Adrenal gland (tissue), 12 donors: ENCODE data around the gene ACSL6. TPM values are rescaled to one million over a fixed set of nuclear protein-coding genes. Genes with fewer than 3 reads are reported as not detected.

Source experiments
- DNase-seq, 7 donors: peaks; one replicate each; pipeline ENCODE4 v3.0.0-alpha.2; 2019 to 2020
- H3K27ac ChIP-seq, 5 donors: fragments of 200-600 bp; sonication (generic) in 4 of 5; 1 replicate in 3 of 5; 2 replicates in 2 of 5; pipeline versions ENCODE4 v1.5.1 to v1.8.0; 2016 to 2020; ENCODE audit warnings: mild to moderate bottlenecking in 1 of 5
- H3K27me3 ChIP-seq: fragments of 200-600 bp; 2 replicates; pipeline ENCODE4 v1.8.0; 2021
- H3K36me3 ChIP-seq, 2 donors: fragments of 200-600 bp; replicated peaks in 1 of 2; 1 replicate in 1 of 2; 2 replicates in 1 of 2; pipeline versions ENCODE4 v1.5.1 to v1.8.0; 2018 to 2022
- H3K4me1 ChIP-seq, 2 donors: fragments of 200-600 bp; replicated peaks in 1 of 2; 1 replicate in 1 of 2; 2 replicates in 1 of 2; pipeline versions ENCODE4 v1.5.1 to v1.8.0; 2018 to 2021
- H3K4me3 ChIP-seq, 4 donors: fragments of 200-600 bp; sonication (generic) in 3 of 4; one replicate each; pipeline ENCODE4 v1.5.1; 2016 to 2018
- H3K9me3 ChIP-seq, 3 donors: fragments of 200-600 bp; sonication (generic) in 1 of 3; replicated peaks in 1 of 3; 1 replicate in 2 of 3; 2 replicates in 1 of 3; pipeline versions ENCODE4 v1.5.1 to v1.8.0; 2016 to 2021
- CTCF ChIP-seq, 6 experiments: fragments of 450-650 bp in 4 of 6; fragments of 200-600 bp in 2 of 6; sonication (generic) in 1 of 6; IDR thresholded peaks; 1 replicate in 5 of 6; 2 replicates in 1 of 6; pipeline versions ENCODE4 v1.5.1 to v1.8.0; 2016 to 2021; ENCODE audit warnings: antibody characterized with exemption in 6 of 6, mild to moderate bottlenecking in 2 of 6, moderate library complexity in 1 of 6
- POLR2A ChIP-seq, 2 donors: fragments of 450-650 bp; IDR thresholded peaks; one replicate each; pipeline ENCODE4 v1.6.1; 2017; ENCODE audit warnings: antibody characterized with exemption in 2 of 2, mild to moderate bottlenecking in 2 of 2, moderate library complexity in 1 of 2
- WGBS, 4 donors: extraction: QIAGEN DNeasy Blood & Tissue Kit in 2 of 4; methylation state at CpG; one replicate each; pipeline versions ENCODE4 v1.1.5 to v1.1.7; 2013 to 2017; 5-methylcytosine and 5-hydroxymethylcytosine counted together
- intact Hi-C, 2 donors: fragments of 100-400 bp; cut with DNase I; formaldehyde crosslinking; loops; one replicate each; pipeline versions ENCODE4 v1.14.1 to v1.15.0; 2022 to 2023
- polyA plus RNA-seq, 3 donors: library from polyadenylated mRNA; stranded (reverse); fragments of 200-250 nt in 2 of 3; fragments of 350-450 nt in 1 of 3; fragmentation: Illumina TruSeq in 1 of 3; extraction: RNeasy Lipid Tissue Mini Kit (QIAGEN cat#74804) in 1 of 3; gene quantifications; one replicate each; pipeline ENCODE4 v1.2.3, GENCODE V29; 2013 to 2014
- total RNA-seq, 9 donors: library from RNA; depleted of rRNA in 4 of 9; stranded (reverse); fragments of >200 nt in 4 of 9; fragments of 120-200 nt in 1 of 9; fragmentation: NEBNext Ultra II Directional in 1 of 9; extraction: Animal tissue kit (Norgen Biotek cat#: 25700) in 1 of 9; gene quantifications; one replicate each; pipeline versions ENCODE4 v1.1.0 to v1.2.4, GENCODE V29; 2013 to 2023
- donor health status: healthy with polysubstance abuse.
- donor health status: Bipolar disorder and iron deficiency.
- donor health status: DM: yes; HTN: yes; CAD: no.
- donor health status: DM: no; HTN: no; CAD: no.
- donor health status: DM: no; HTN: no; CAD: no.
- donor health status: DM: yes; HTN: yes; CAD: no.

ACSL6 gene
- total and polyA plus RNA-seq, 12 donors: 2.5 to 14.5 (median 7.2) TPM

DNA sequence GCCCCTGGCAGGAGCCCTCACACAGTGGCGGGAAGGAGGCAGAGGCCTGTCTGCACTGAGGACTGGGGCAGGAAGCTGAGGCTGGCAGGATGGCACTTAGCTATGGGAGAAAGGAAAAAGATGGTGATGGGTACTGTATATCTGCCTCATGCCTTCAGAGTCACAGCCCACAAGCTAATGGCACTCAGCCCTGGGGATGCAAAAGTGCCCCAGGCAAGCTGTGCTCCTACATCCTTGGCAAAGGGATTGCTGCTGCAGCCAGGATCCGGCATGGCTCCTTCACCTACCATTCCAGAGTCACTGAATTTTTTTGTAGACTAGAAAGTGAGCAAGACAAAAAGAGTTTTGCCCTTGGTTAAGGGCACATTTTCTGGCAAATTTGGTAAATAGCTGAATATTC, 8.7 kb downstream of the ACSL6 start:
- no peak for DNase-seq
- TF ChIP-seq CTCF (IDR thresholded peaks at IDR 0.05): no peak
- no peak for TF ChIP-seq POLR2A (IDR thresholded peaks at IDR 0.05)
- Histone ChIP-seq H3K4me1 (peaks cover 31 to 45% of the 10 kb centered on the region in 2 donors), H3K4me3 (no peak overlapping the region), H3K9me3 (no peaks in the 10 kb centered on the region), H3K27me3 (no peaks in the 10 kb centered on the region), H3K36me3 (no peaks in the 10 kb centered on the region), H3K27ac (peak overlapping the region in 4 of 5 donors; percentile 16 to 81 (median 78))
- WGBS, 4 donors: 68 to 95% (median 80%) methylated on average over 2 of the region's 2 CpGs
- intact Hi-C loops: loop anchor here in 1 of 2 donors (10.0 kb wide), 2 partner anchors 578 to 838 kb away; partner anchors contain the start of gene HINT1

DNA sequence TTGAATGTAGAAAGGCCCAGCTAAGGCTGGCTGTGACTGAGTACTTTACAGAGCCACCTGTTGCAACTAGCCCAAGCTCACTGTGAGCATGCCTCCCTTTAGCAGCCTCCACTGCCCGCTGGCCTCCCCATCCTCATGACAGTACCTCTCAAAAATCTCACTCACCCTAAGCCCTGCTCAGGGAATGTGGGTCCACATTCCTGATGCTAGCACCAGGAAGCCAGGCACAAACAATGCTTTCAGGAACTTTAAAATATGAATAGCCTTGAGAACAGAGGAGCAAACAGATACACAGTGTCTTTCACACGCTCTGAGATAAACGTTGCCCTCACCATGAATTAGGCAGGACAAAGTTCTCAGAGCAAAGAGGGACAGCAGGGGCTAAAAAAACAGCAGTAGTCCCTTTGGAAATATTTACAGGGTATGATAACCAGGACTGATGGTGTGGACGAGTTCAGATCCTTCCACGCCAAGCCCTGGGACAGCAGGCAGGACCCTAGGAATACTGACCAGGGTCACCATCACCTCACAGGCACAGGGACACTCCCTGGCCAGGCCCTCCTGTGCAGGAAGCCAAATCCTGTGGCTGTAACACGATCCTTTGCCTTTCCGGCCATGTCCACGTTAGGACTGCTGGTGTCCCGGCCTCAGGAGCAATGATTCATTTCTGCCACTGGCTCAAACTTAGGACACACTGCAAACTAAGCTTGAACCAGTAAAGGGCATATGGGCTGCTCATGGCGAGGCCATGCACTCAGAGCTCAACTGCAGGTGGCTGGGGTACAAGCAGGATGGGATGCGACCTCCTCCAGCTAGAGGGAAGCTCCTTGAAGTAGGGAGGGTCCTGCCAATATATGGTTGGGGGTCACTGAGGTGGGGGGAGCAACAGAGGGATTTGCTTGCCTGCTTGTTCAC, 9.6 kb downstream of the ACSL6 start:
- Histone ChIP-seq H3K4me3 (no peak overlapping the region), H3K27ac (peak overlapping the region in 4 of 5 donors; percentile 16 to 81 (median 78)), H3K4me1 (peaks cover 31 to 39% of the 10 kb centered on the region in 2 donors), H3K9me3 (no peaks in the 10 kb centered on the region), H3K36me3 (no peaks in the 10 kb centered on the region), H3K27me3 (no peaks in the 10 kb centered on the region)
- WGBS, 4 donors: 49 to 57% (median 52%) methylated on average over 8 to 11 of the region's 11 CpGs
- TF ChIP-seq CTCF (IDR thresholded peaks at IDR 0.05) (no peak), POLR2A (IDR thresholded peaks at IDR 0.05) (peak in 1 of 2 donors; percentile 70)
- intact Hi-C loops: loop anchor here in 1 of 2 donors (10.0 kb wide), 2 partner anchors 577 to 837 kb away; partner anchors contain the start of gene HINT1
- DNase-seq: peak; percentile 45 to 90 (median 84)

DNA sequence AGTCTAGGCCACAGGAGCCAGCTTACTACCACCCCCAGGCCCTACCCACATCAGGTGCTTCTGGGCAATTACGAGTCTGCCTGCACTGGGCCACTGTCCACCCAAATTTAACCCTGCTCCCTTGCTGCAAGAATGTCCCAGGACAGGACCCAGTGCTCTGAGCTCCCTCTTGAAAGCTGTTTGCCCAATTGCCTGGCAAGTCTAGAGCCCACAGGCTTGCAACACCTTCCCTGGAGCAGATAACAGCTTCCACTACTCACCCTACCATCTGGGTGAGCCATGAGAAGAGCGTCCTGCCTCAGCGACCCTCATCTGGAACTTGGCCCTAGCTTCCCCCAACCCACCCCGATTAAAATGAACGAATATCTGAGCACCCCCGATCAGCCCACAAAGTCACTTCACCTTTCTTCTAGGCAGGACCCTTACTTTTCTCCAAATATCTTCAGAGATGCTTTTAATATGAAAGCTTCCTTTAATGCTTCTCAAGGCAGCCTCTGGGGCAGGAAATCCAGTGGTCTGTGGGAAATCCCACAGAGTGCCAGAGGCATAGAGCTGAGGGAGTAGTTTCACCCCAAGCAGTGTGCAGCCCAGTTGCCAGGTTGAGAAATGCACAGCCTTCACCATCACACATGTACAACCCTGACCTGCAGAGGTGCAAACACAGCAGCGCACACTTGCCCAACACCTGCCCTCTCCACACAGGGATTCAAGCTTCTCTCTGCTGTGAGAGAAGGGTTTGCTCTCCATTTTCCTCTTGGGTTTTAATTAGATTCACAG, 10.6 kb downstream of the ACSL6 start:
- H3K9me3 ChIP-seq: no peaks in the 10 kb centered on the region
- no peak for DNase-seq
- 76 to 85% (median 80%) methylated on average over 7 of the region's 7 CpGs for WGBS, 4 donors
- H3K4me1 ChIP-seq: peaks cover 31 to 39% of the 10 kb centered on the region in 2 donors
- H3K27ac ChIP-seq: peak overlapping the region in 1 of 5 donors; percentile 81
- H3K27me3 ChIP-seq: no peaks in the 10 kb centered on the region
- intact Hi-C loops: loop anchor here in 1 of 2 donors (10.0 kb wide), 2 partner anchors 576 to 836 kb away; partner anchors contain the start of gene HINT1
- TF ChIP-seq CTCF (IDR thresholded peaks at IDR 0.05) (no peak), POLR2A (IDR thresholded peaks at IDR 0.05) (no peak)
- H3K36me3 ChIP-seq: no peaks in the 10 kb centered on the region
- H3K4me3 ChIP-seq: no peak overlapping the region

DNA sequence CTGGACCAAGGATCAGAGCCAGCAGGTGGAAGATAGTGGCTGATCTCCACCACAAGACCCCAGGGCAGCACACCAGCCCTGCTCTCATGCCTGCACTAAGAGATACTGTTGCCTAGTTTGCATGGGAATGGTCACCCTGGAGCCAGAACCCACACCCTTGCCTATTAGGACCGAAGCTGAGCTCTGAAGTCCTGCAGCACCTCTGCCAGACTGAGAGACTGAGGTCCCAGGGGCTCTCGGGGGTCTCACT, 11.3 kb downstream of the ACSL6 start:
- H3K36me3 ChIP-seq: no peaks in the 10 kb centered on the region
- peaks cover 31 to 39% of the 10 kb centered on the region in 2 donors for H3K4me1 ChIP-seq
- 42 to 86% (median 64%) methylated on average over 2 of the region's 2 CpGs for WGBS, 4 donors
- intact Hi-C loops: loop anchor here in 1 of 2 donors (10.0 kb wide), 2 partner anchors 575 to 835 kb away; partner anchors contain the start of gene HINT1
- no peak for DNase-seq
- no peak overlapping the region for H3K27ac ChIP-seq
- no peaks in the 10 kb centered on the region for H3K27me3 ChIP-seq
- H3K9me3 ChIP-seq: no peaks in the 10 kb centered on the region
- H3K4me3 ChIP-seq: no peak overlapping the region
- TF ChIP-seq POLR2A (IDR thresholded peaks at IDR 0.05): no peak
- no peak for TF ChIP-seq CTCF (IDR thresholded peaks at IDR 0.05)
